ENCODE results near the gene KLK7. TPM values are rescaled to one million over a fixed set of nuclear protein-coding genes. Genes with fewer than 3 reads are reported as not detected.

The KLK7 gene
- total RNA-seq, 2 donors from 2014 or later, result not detected

DNA sequence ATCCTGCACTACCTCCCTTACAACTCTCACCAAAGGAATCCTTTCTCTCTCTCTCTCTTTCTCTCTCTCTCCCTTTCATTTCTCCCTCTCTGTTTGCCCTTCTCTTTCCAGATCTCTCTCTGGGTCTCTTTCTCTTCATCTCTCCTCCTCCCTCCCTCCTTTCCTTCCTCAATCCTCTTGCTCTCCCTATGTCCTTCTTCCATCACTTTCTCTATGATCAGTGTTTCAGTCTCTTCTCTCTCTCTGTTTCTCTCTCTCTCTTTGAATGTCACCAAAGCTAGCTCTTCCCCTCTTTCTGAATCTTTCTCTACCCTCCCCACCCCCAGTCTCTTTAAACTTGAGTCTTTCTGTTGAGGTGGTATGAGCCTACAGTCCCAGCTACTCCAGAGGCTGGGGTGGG, 52.7 kb downstream of the KLK7 start:
- Mint-ChIP-seq H3K36me3 (ENCODE audit: low read depth) (peaks cover 2% of the 10 kb centered on the region), H3K27ac (no peak overlapping the region), H3K27me3 (peaks cover 59% of the 10 kb centered on the region), H3K4me1 (peaks cover 10% of the 10 kb centered on the region), H3K4me3 (no peak overlapping the region)
- no peak for ATAC-seq
- DNase-seq, result no peak
- H3K9me3 ChIP-seq (ENCODE audit: control insufficient read depth, low read length, poor library complexity, severe bottlenecking), result no peaks in the 10 kb centered on the region

DNA sequence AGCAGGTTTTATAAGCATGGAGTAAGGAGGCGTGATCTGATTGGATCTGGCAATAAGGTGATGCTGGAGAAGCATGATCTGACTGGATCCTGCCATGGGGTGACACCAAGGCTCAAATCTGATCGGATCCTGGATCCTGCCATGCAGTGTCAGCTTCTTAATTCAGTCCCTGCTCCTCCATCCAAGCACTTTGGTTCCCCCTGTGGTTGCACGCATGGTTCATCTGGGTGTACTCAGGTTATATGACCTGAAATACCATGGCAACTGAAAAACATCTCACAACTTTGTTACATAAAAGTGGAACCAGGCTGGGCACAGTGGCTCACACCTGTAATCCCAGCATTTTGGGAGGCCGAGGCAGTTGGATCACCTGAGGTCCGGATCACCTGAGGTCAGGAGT, 54.9 kb downstream of the KLK7 start:
- no peak overlapping the region for H3K4me3 Mint-ChIP-seq
- peaks cover 10% of the 10 kb centered on the region for H3K4me1 Mint-ChIP-seq
- no peak for DNase-seq
- H3K27me3 Mint-ChIP-seq, result peaks cover 55% of the 10 kb centered on the region
- no peak overlapping the region for H3K27ac Mint-ChIP-seq
- no peak for ATAC-seq
- H3K9me3 ChIP-seq (ENCODE audit: control insufficient read depth, low read length, poor library complexity, severe bottlenecking), result no peaks in the 10 kb centered on the region
- H3K36me3 Mint-ChIP-seq (ENCODE audit: low read depth), result peaks cover 2% of the 10 kb centered on the region

Other genes starting within 250 kb of the KLK7 start
- not detected for gene GPR32, start 213.5 kb downstream of the KLK7 start, total RNA-seq
- not detected for gene ACP4, start 193.5 kb downstream of the KLK7 start, total RNA-seq
- gene KLK1, start 160.1 kb downstream of the KLK7 start, total RNA-seq, result not detected
- gene KLK15, start 150.3 kb downstream of the KLK7 start, total RNA-seq, result not detected
- not detected for gene KLK3, start 129.0 kb downstream of the KLK7 start, total RNA-seq
- gene KLK2, start 110.5 kb downstream of the KLK7 start, total RNA-seq, result not detected
- not detected for gene KLK4, start 72.5 kb downstream of the KLK7 start, total RNA-seq
- not detected for gene KLK5, start 30.9 kb downstream of the KLK7 start, total RNA-seq
- gene KLK6, start 14.3 kb downstream of the KLK7 start, total RNA-seq, result not detected
- gene KLK8, start 17.7 kb upstream of the KLK7 start, total RNA-seq, result not detected
- gene KLK10, start 35.8 kb upstream of the KLK7 start, total RNA-seq, result not detected
- gene KLK11, start 42.7 kb upstream of the KLK7 start, total RNA-seq, result not detected
- not detected for gene KLK12, start 51.1 kb upstream of the KLK7 start, total RNA-seq
- gene KLK13, start 81.2 kb upstream of the KLK7 start, total RNA-seq, result not detected
- gene KLK14, start 99.0 kb upstream of the KLK7 start, total RNA-seq, result under 1 TPM; 0.32 to 0.39 TPM
- 1 to 10 TPM; 4.1 to 4.6 TPM for gene CTU1, start 124.5 kb upstream of the KLK7 start, total RNA-seq
- gene SIGLEC9, start 141.0 kb upstream of the KLK7 start, total RNA-seq, result 1 to 10 TPM; 1.4 to 4.8 TPM
- under 1 TPM in 1 of 2 donors, not detected in 1; 0.42 TPM for gene SIGLEC7, start 158.4 kb upstream of the KLK7 start, total RNA-seq
- 1 to 10 TPM; 2.4 to 3.0 TPM for gene CD33, start 241.2 kb upstream of the KLK7 start, total RNA-seq

All from T-helper 17 cell (primary cell).